Measurements from ENCODE around the gene NELFA.

Gene NELFA

GRCh38 chr4:1933700-1934099 is 75.1 kb downstream of the NELFA start:
- DNase-seq (ENCODE audit: low spot score) = no peak

- no peak for DNase-seq (ENCODE audit: low spot score)
Observed at GRCh38 chr4:1932736-1933135, 76.0 kb downstream of the NELFA start.
